Activated CD8-positive, alpha-beta memory T cell treated with anti-CD3 and anti-CD28 coated beads, Interleukin-2, amount 50 U/mL, for 48 hours (primary cell): Measurements from ENCODE around the gene SANBR.
A peak's percentile ranks its signal among the peaks of the same experiment; 100 is the strongest.
"Not testable (repeated sequence)": the region's sequence is repeated elsewhere in the genome, so short reads cannot be mapped to it uniquely, and the experiment has no call there.

ENCODE experiments used
- DNase-seq: peaks from one replicate; pipeline ENCODE4 v3.0.0-alpha.2; 2020

The SANBR gene

GRCh38 chr2:61065714-61066709, at the start of gene SANBR:
TSS of gene SANBR (plus strand) at chr2:61065871. CDS start at chr2:61070351, 4,480 bp downstream.
- DNase-seq, result peak; percentile 91

- no peak for DNase-seq
Observed at GRCh38 chr2:61015976-61016375, 49.7 kb upstream of the SANBR start.

GRCh38 chr2:61016392-61017002, 49.2 kb upstream of the SANBR start:
- DNase-seq, result peak; percentile 71

- DNase-seq, result peak; percentile 88
Observed at GRCh38 chr2:61017003-61017555, 48.6 kb upstream of the SANBR start.

- peak; percentile 84 for DNase-seq
Observed at GRCh38 chr2:61017556-61018317, 47.9 kb upstream of the SANBR start, which contains the start of the genes PEX13 and PUS10. TSS of gene PEX13 (plus strand) at chr2:61017720. CDS start at chr2:61017760, 40 bp downstream. TSS of gene PUS10 (minus strand) at chr2:61018255. CDS start at chr2:61011890, 6,365 bp downstream.

GRCh38 chr2:61018318-61018755, 47.3 kb upstream of the SANBR start:
- no peak for DNase-seq

- no peak for DNase-seq
Observed at GRCh38 chr2:61018798-61019197, 46.9 kb upstream of the SANBR start.

GRCh38 chr2:61021228-61021660, 44.4 kb upstream of the SANBR start:
- no peak for DNase-seq

- DNase-seq, result no peak
Observed at GRCh38 chr2:61023670-61024069, 42.0 kb upstream of the SANBR start.

- DNase-seq, result no peak
Observed at GRCh38 chr2:61029533-61029932, 36.1 kb upstream of the SANBR start.

- DNase-seq, result not testable (repeated sequence)
Observed at GRCh38 chr2:61034592-61034991, 31.1 kb upstream of the SANBR start.

- not testable (repeated sequence) for DNase-seq
Observed at GRCh38 chr2:61036643-61037042, 29.0 kb upstream of the SANBR start.

- DNase-seq, result no peak
Observed at GRCh38 chr2:61042807-61043206, 22.9 kb upstream of the SANBR start.

GRCh38 chr2:61044636-61045035, 21.0 kb upstream of the SANBR start:
- DNase-seq, result no peak

GRCh38 chr2:61045226-61045625, 20.4 kb upstream of the SANBR start:
- DNase-seq, result no peak

- no peak for DNase-seq
Observed at GRCh38 chr2:61045999-61046398, 19.7 kb upstream of the SANBR start.

GRCh38 chr2:61055557-61055956, 10.1 kb upstream of the SANBR start:
- no peak for DNase-seq

GRCh38 chr2:61057562-61057961, 8.1 kb upstream of the SANBR start:
- DNase-seq, result no peak

GRCh38 chr2:61059382-61059781, 6.3 kb upstream of the SANBR start:
- no peak for DNase-seq

- DNase-seq, result no peak
Observed at GRCh38 chr2:61074100-61074499, 8.4 kb downstream of the SANBR start.

- DNase-seq, result no peak
Observed at GRCh38 chr2:61085883-61086282, 20.2 kb downstream of the SANBR start.

GRCh38 chr2:61089797-61090196, 24.1 kb downstream of the SANBR start:
- no peak for DNase-seq
